ENCODE data around the gene ASTN1. TPM values are rescaled to one million over a fixed set of nuclear protein-coding genes. Genes with fewer than 3 reads are reported as not detected.

Gene ASTN1
- polyA plus RNA-seq, 1 of the 3 experiments (the other 2 are of a cell fraction): 0.13 TPM

DNA sequence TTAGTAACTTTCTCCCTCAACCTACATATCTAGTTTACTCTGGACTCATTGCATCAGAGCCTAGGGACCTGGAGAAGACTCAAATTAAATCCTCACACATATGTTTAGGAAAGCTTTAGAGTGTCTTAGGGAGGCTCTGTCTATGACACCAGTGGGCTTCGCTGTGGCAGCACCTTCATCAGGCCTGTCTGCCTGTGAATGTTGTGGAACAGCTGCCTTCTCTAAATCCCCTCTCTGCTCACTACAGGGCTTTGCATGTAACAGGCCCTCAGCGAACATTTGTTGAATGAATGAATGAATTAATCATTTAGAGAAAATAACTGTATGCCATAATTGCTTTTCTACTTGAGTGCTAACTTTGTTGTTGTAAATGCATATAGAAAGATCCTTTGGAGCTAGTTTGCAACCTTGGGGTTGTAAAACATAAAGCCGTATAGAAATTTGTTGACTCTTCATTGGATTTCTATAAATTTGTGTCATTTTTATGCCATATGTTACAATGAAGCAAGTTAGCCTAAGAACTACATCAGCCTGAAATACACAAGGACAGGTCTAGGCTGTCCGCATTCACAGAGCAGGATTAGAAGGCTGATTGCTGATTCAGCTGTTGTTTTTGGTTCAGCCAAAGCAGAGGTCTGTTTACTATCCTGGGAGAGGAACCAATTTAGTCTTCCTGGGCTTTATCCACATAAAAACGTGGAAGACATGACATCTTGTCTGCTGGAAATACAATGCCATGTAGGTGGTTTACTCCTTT is 238.0 kb downstream of the ASTN1 start:
- CTCF ChIA-PET: interaction anchor here (0.6 to 1.6 kb wide), 3 partner anchors 28 to 429 kb away, joined by 3 to 5 read pairs (median 3); no protein-coding TSS in a partner anchor
- Histone ChIP-seq H3K4me2 (no peak overlapping the region), H2AFZ (ENCODE audit: low read depth) (no peak overlapping the region)

More for the DNA sequence above, 238.0 kb downstream of the ASTN1 start:
- H3K27me3 ChIP-seq (ENCODE audit: insufficient read depth): no peaks in the 10 kb centered on the region
- no peaks in the 10 kb centered on the region for H3K79me2 ChIP-seq (ENCODE audit: insufficient read depth)
- WGBS (ENCODE audit: low lambda C conversion rate): 37% methylated on average over 5 of the region's 5 CpGs
- no peaks in the 10 kb centered on the region for H3K36me3 ChIP-seq (replicated peaks in 1 of 2; ENCODE audit: control insufficient read depth in 1 of 2, insufficient read depth in 2 of 2, low read length in 1 of 2)
- H3K9me2 ChIP-seq: no peaks in the 10 kb centered on the region
- POLR2A ChIA-PET: no interaction called here
- no peaks in the 10 kb centered on the region for H3F3A ChIP-seq (replicated peaks; ENCODE audit: insufficient read depth)
- H3K4me1 ChIP-seq (ENCODE audit: control insufficient read depth in 1 of 2, insufficient read depth in 2 of 2, low read depth in 1 of 2, low read length in 1 of 2): no peaks in the 10 kb centered on the region; a peak in 2 of 4 replicates
- no peak for TF ChIP-seq FOXJ3 (CRISPR knock-in tag; IDR thresholded peaks at IDR 0.05)
- no peak for TF ChIP-seq MXI1 (IDR thresholded peaks at IDR 0.05; ENCODE audit: low read depth, low read length)
- no peak for TF ChIP-seq YY1 (IDR thresholded peaks at IDR 0.05; ENCODE audit: low read depth)
- TF ChIP-seq FOXM1 (IDR thresholded peaks at IDR 0.05; ENCODE audit: low read depth): no peak
- TF ChIP-seq, protein P1, sequence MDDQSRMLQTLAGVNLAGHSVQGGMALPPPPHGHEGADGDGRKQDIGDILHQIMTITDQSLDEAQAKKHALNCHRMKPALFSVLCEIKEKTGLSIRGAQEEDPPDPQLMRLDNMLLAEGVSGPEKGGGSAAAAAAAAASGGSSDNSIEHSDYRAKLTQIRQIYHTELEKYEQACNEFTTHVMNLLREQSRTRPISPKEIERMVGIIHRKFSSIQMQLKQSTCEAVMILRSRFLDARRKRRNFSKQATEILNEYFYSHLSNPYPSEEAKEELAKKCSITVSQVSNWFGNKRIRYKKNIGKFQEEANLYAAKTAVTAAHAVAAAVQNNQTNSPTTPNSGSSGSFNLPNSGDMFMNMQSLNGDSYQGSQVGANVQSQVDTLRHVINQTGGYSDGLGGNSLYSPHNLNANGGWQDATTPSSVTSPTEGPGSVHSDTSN (IDR thresholded peaks at IDR 0.05): no peak
- TF ChIP-seq RCOR1 (IDR thresholded peaks at IDR 0.05; ENCODE audit: low read length): no peak
- TF ChIP-seq, protein P2, sequence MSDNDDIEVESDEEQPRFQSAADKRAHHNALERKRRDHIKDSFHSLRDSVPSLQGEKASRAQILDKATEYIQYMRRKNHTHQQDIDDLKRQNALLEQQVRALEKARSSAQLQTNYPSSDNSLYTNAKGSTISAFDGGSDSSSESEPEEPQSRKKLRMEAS (IDR thresholded peaks at IDR 0.05; ENCODE audit: low read depth): no peak
- no peak for TF ChIP-seq FOSL2 (IDR thresholded peaks at IDR 0.05; ENCODE audit: borderline replicate concordance, low read depth)
- TF ChIP-seq TAF1 (IDR thresholded peaks at IDR 0.05; ENCODE audit: borderline replicate concordance, low read depth, low read length): no peak
- TF ChIP-seq, protein P3, sequence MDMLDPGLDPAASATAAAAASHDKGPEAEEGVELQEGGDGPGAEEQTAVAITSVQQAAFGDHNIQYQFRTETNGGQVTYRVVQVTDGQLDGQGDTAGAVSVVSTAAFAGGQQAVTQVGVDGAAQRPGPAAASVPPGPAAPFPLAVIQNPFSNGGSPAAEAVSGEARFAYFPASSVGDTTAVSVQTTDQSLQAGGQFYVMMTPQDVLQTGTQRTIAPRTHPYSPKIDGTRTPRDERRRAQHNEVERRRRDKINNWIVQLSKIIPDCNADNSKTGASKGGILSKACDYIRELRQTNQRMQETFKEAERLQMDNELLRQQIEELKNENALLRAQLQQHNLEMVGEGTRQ (IDR thresholded peaks at IDR 0.05; ENCODE audit: borderline replicate concordance, low read depth, low read length): no peak
- TF ChIP-seq, protein P4, sequence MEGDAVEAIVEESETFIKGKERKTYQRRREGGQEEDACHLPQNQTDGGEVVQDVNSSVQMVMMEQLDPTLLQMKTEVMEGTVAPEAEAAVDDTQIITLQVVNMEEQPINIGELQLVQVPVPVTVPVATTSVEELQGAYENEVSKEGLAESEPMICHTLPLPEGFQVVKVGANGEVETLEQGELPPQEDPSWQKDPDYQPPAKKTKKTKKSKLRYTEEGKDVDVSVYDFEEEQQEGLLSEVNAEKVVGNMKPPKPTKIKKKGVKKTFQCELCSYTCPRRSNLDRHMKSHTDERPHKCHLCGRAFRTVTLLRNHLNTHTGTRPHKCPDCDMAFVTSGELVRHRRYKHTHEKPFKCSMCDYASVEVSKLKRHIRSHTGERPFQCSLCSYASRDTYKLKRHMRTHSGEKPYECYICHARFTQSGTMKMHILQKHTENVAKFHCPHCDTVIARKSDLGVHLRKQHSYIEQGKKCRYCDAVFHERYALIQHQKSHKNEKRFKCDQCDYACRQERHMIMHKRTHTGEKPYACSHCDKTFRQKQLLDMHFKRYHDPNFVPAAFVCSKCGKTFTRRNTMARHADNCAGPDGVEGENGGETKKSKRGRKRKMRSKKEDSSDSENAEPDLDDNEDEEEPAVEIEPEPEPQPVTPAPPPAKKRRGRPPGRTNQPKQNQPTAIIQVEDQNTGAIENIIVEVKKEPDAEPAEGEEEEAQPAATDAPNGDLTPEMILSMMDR (IDR thresholded peaks at IDR 0.05): no peak
- TF ChIP-seq POLR2AphosphoS5 (IDR thresholded peaks at IDR 0.05; ENCODE audit: low read depth, low read length): no peak
- no peak for TF ChIP-seq GATA2 (CRISPR knock-in tag; IDR thresholded peaks at IDR 0.05)
- no peak for TF ChIP-seq EP300 (IDR thresholded peaks at IDR 0.05; ENCODE audit: borderline replicate concordance in 1 of 2, low read depth in 1 of 2, low read length in 1 of 2)
- TF ChIP-seq JUND (IDR thresholded peaks at IDR 0.05): no peak
- TF ChIP-seq RFX5 (IDR thresholded peaks at IDR 0.05; ENCODE audit: low read length): no peak
- no peaks in the 10 kb centered on the region for H4K20me1 ChIP-seq (ENCODE audit: insufficient read depth)
- no peak overlapping the region; a peak in 1 of 4 replicates for H3K27ac ChIP-seq (ENCODE audit: low read depth in 2 of 2, low read length in 1 of 2)
- H3K9me3 ChIP-seq: no peaks in the 10 kb centered on the region
- DNase-seq: no peak
- H3K9ac ChIP-seq: no peak overlapping the region
- no peak overlapping the region for H3K4me3 ChIP-seq (ENCODE audit: low read depth in 2 of 2, low read length in 1 of 2)
